Heart left ventricle (tissue), 13 donors: ENCODE results near the gene HSPB9.

Experiments used
- POLR2A ChIP-seq, 2 donors: fragments of 450-650 bp; IDR thresholded peaks; one replicate each; pipeline ENCODE4 v1.6.1; 2017; ENCODE audit warnings: antibody characterized with exemption in 2 of 2, mild to moderate bottlenecking in 2 of 2, moderate library complexity in 2 of 2
- TF ChIP-seq, protein P1 (sequence below), 12 donors: fragments of 200-600 bp; sonication (generic) in 4 of 12; IDR thresholded peaks; one replicate each; pipeline versions ENCODE4 v1.5.0 to v1.8.0; 2018 to 2022; ENCODE audit warnings: antibody characterized with exemption in 12 of 12, mild to moderate bottlenecking in 5 of 12
- donor health status: ischemic (EF 13 %, LVEDD 7.1; RV severe dilation, severe dysfunction).
- donor health status: DM: no; HTN: yes; CAD: no.
- donor health status: DM: no; HTN: no; CAD: no.
- donor health status: ischemic (EF 25% LVEDD 6.9; RV normal size, moderate dysfunction).
- donor health status: ischemic (EF 25% LVEDD 5.7; RV mildly dilated, moderate dysfunction).
- donor health status: ischemic (EF 35%, LVEDD 5.7; RV mildly dilated, moderate dysfunction).
- donor health status: nonischemic (EF 11% LVEDD 7.7; RV severe dilation, severe dysfunction).
- donor health status: DM: yes; HTN: yes; CAD: no.
- donor health status: PGD.
- donor health status: ischemic (EF 29% LVEDD 5.4; RV normal size, mild dysfunction).
- donor health status: nonischemic (EF 23%, LVEDD 6.1; RV moderate dilation, normal function).

DNA sequence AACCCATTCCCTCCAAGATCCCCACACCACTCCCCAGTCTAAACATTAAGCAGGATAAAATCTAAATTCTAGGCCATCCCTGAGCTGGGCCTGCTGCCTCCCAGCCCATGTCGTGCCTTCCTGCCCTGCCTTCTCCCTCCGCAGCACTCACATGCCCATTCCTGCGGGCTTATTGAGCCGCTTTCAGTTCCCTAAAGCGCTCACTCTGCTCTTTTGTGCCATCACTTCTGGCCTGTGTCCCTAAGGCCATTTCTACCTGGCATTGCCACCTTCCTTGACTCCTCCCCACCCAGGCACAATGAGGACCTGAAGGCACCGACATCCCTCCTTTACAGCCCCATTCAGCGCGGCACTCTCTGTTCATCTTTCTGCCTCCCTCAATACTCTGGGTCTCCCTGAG, 45.2 kb downstream of the HSPB9 start:
- TF ChIP-seq POLR2A (IDR thresholded peaks at IDR 0.05) = no peak
- TF ChIP-seq, protein P1, sequence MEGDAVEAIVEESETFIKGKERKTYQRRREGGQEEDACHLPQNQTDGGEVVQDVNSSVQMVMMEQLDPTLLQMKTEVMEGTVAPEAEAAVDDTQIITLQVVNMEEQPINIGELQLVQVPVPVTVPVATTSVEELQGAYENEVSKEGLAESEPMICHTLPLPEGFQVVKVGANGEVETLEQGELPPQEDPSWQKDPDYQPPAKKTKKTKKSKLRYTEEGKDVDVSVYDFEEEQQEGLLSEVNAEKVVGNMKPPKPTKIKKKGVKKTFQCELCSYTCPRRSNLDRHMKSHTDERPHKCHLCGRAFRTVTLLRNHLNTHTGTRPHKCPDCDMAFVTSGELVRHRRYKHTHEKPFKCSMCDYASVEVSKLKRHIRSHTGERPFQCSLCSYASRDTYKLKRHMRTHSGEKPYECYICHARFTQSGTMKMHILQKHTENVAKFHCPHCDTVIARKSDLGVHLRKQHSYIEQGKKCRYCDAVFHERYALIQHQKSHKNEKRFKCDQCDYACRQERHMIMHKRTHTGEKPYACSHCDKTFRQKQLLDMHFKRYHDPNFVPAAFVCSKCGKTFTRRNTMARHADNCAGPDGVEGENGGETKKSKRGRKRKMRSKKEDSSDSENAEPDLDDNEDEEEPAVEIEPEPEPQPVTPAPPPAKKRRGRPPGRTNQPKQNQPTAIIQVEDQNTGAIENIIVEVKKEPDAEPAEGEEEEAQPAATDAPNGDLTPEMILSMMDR (IDR thresholded peaks at IDR 0.05) = no peak
